ENCODE data around the gene AFAP1L1.

AFAP1L1 gene

GRCh38 chr5:149379818-149380374 is 108.2 kb downstream of the AFAP1L1 start:
- no peak for TF ChIP-seq CTCF (IDR thresholded peaks at IDR 0.05; ENCODE audit: borderline replicate concordance, insufficient read depth, low read depth, low read length)

GRCh38 chr5:149380466-149381121 is 108.9 kb downstream of the AFAP1L1 start:
- TF ChIP-seq CTCF (IDR thresholded peaks at IDR 0.05; ENCODE audit: borderline replicate concordance, insufficient read depth, low read depth, low read length): no peak

More at GRCh38 chr5:149379818-149380374, 108.2 kb downstream of the AFAP1L1 start:
- no peak overlapping the region for H3K4me3 ChIP-seq (ENCODE audit: low read depth, low read length)

GRCh38 chr5:149381261-149381985 is 109.8 kb downstream of the AFAP1L1 start:
- no peak overlapping the region for H3K4me3 ChIP-seq (ENCODE audit: low read depth, low read length)
- no peak for TF ChIP-seq CTCF (IDR thresholded peaks at IDR 0.05; ENCODE audit: borderline replicate concordance, insufficient read depth, low read depth, low read length)

More at GRCh38 chr5:149380466-149381121, 108.9 kb downstream of the AFAP1L1 start:
- H3K4me3 ChIP-seq (ENCODE audit: low read depth, low read length): no peak overlapping the region

- H3K4me3 ChIP-seq (ENCODE audit: low read depth, low read length): no peak overlapping the region
- peak; percentile 94 for TF ChIP-seq CTCF (IDR thresholded peaks at IDR 0.05; ENCODE audit: borderline replicate concordance, insufficient read depth, low read depth, low read length)
These were observed 110.3 kb downstream of the AFAP1L1 start for GRCh38 chr5:149381986-149382338.

- H3K4me3 ChIP-seq (ENCODE audit: low read depth, low read length): no peak overlapping the region
- TF ChIP-seq CTCF (IDR thresholded peaks at IDR 0.05; ENCODE audit: borderline replicate concordance, insufficient read depth, low read depth, low read length): no peak
These were observed 111.0 kb downstream of the AFAP1L1 start for GRCh38 chr5:149382517-149383220.

- no peak overlapping the region for H3K4me3 ChIP-seq (ENCODE audit: low read depth, low read length)
- TF ChIP-seq CTCF (IDR thresholded peaks at IDR 0.05; ENCODE audit: borderline replicate concordance, insufficient read depth, low read depth, low read length): no peak
These were observed 111.7 kb downstream of the AFAP1L1 start for GRCh38 chr5:149383399-149383798.
